Measurements from ENCODE around the gene PCK2. TPM values are rescaled to one million over a fixed set of nuclear protein-coding genes. Genes with fewer than 3 reads are reported as not detected.
A peak's percentile ranks its signal among the peaks of the same experiment; 100 is the strongest.

Gene PCK2
- total and polyA plus RNA-seq, 2 of the 13 experiments (the other 11 are each of a cell fraction or from before 2014, with no cell fraction given), result 129 to 272 TPM

DNA sequence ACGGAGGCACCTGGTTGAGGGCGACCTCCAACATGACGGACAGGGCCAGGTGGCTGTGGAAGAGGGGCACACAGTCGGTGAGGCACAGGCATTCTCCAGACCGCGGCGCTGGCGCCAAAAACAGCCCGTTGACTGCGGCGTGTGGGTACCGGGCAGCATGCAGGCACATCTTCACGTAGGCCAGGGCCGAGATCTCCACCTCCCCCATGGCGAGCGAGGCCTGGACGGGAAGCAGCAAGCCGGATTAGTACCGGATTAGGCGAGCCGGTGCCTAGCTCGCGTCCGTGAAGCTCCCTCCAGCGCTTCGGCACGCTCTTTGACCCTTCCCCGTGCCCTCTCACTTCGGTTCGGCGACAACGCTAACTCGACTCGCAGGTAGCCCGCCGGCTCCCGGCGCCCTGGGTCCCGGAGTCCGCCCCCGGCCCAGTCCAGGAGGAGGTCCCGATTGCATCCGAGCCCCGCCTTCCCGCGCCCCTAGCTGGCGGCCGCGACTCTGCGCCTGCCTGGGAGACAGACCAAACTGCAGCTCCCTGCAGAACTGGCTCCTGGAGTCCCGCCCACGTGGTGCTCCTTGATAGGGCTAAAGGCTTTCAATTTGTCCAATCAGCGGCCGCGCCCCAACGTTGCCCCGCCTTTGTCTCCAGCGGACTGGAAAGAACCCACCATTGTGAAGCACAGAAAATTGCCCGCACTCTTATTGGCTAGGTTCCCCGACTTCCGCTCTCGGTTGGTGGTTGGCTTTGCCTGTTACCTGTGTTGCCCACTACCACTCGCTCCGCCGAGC lies 47.2 kb downstream of the PCK2 start, which contains the start of gene EMC9 (continued):
- TF ChIP-seq NAIF1 (CRISPR knock-in tag; IDR thresholded peaks at IDR 0.05; ENCODE audit: borderline replicate concordance), result no peak
- no peak for TF ChIP-seq TOE1 (CRISPR knock-in tag; IDR thresholded peaks at IDR 0.05)
- no peak for TF ChIP-seq ZNF17 (CRISPR knock-in tag; IDR thresholded peaks at IDR 0.05)
- peak; percentile 67; the same call in 1 of the 2 replicates for TF ChIP-seq ONECUT2 (CRISPR knock-in tag; IDR thresholded peaks at IDR 0.05)
- TF ChIP-seq, protein P1, sequence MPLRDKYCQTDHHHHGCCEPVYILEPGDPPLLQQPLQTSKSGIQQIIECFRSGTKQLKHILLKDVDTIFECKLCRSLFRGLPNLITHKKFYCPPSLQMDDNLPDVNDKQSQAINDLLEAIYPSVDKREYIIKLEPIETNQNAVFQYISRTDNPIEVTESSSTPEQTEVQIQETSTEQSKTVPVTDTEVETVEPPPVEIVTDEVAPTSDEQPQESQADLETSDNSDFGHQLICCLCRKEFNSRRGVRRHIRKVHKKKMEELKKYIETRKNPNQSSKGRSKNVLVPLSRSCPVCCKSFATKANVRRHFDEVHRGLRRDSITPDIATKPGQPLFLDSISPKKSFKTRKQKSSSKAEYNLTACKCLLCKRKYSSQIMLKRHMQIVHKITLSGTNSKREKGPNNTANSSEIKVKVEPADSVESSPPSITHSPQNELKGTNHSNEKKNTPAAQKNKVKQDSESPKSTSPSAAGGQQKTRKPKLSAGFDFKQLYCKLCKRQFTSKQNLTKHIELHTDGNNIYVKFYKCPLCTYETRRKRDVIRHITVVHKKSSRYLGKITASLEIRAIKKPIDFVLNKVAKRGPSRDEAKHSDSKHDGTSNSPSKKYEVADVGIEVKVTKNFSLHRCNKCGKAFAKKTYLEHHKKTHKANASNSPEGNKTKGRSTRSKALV (CRISPR knock-in tag; IDR thresholded peaks at IDR 0.05), result peak; percentile 92
- TF ChIP-seq FOXO4 (CRISPR knock-in tag; conservative IDR thresholded peaks at IDR 0.05), result no peak
- peak; percentile 88 for TF ChIP-seq CREM (IDR thresholded peaks at IDR 0.05)
- peak; percentile 58; the same call in 1 of the 2 replicates for TF ChIP-seq CREM (CRISPR knock-in tag; IDR thresholded peaks at IDR 0.05)
- TF ChIP-seq, protein P2, sequence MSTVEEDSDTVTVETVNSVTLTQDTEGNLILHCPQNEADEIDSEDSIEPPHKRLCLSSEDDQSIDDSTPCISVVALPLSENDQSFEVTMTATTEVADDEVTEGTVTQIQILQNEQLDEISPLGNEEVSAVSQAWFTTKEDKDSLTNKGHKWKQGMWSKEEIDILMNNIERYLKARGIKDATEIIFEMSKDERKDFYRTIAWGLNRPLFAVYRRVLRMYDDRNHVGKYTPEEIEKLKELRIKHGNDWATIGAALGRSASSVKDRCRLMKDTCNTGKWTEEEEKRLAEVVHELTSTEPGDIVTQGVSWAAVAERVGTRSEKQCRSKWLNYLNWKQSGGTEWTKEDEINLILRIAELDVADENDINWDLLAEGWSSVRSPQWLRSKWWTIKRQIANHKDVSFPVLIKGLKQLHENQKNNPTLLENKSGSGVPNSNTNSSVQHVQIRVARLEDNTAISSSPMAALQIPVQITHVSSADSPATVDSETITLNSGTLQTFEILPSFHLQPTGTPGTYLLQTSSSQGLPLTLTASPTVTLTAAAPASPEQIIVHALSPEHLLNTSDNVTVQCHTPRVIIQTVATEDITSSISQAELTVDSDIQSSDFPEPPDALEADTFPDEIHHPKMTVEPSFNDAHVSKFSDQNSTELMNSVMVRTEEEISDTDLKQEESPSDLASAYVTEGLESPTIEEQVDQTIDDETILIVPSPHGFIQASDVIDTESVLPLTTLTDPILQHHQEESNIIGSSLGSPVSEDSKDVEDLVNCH (CRISPR knock-in tag; IDR thresholded peaks at IDR 0.05), result peak; percentile 97; the same call in 1 of the 2 replicates
- peak; percentile 95 for TF ChIP-seq BRF2 (CRISPR knock-in tag; IDR thresholded peaks at IDR 0.05)
- peak; percentile 66; the same call in 1 of the 2 replicates for TF ChIP-seq ZNF33B (CRISPR knock-in tag; IDR thresholded peaks at IDR 0.05)
- no peak for TF ChIP-seq KDM6A (CRISPR knock-in tag; IDR thresholded peaks at IDR 0.05; ENCODE audit: low read depth)
- TF ChIP-seq ELF1 (CRISPR knock-in tag; IDR thresholded peaks at IDR 0.05), result peak; percentile 93
- TF ChIP-seq ZNF792 (CRISPR knock-in tag; IDR thresholded peaks at IDR 0.05), result peak; percentile 99
- TF ChIP-seq, protein P3, sequence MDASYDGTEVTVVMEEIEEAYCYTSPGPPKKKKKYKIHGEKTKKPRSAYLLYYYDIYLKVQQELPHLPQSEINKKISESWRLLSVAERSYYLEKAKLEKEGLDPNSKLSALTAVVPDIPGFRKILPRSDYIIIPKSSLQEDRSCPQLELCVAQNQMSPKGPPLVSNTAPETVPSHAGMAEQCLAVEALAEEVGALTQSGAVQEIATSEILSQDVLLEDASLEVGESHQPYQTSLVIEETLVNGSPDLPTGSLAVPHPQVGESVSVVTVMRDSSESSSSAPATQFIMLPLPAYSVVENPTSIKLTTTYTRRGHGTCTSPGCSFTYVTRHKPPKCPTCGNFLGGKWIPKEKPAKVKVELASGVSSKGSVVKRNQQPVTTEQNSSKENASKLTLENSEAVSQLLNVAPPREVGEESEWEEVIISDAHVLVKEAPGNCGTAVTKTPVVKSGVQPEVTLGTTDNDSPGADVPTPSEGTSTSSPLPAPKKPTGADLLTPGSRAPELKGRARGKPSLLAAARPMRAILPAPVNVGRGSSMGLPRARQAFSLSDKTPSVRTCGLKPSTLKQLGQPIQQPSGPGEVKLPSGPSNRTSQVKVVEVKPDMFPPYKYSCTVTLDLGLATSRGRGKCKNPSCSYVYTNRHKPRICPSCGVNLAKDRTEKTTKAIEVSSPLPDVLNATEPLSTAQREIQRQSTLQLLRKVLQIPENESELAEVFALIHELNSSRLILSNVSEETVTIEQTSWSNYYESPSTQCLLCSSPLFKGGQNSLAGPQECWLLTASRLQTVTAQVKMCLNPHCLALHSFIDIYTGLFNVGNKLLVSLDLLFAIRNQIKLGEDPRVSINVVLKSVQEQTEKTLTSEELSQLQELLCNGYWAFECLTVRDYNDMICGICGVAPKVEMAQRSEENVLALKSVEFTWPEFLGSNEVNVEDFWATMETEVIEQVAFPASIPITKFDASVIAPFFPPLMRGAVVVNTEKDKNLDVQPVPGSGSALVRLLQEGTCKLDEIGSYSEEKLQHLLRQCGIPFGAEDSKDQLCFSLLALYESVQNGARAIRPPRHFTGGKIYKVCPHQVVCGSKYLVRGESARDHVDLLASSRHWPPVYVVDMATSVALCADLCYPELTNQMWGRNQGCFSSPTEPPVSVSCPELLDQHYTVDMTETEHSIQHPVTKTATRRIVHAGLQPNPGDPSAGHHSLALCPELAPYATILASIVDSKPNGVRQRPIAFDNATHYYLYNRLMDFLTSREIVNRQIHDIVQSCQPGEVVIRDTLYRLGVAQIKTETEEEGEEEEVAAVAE (CRISPR knock-in tag; IDR thresholded peaks at IDR 0.05; ENCODE audit: borderline replicate concordance), result no peak
- peak; percentile 100 for TF ChIP-seq ZFX (CRISPR knock-in tag; IDR thresholded peaks at IDR 0.05; ENCODE audit: low read depth)
